ENCODE data around the gene LRRC47. TPM values are rescaled to one million over a fixed set of nuclear protein-coding genes. Genes with fewer than 3 reads are reported as not detected.

Gene LRRC47
- total RNA-seq, 1 experiment from 2014 or later = 65.1 TPM

GRCh38 chr1:3775490-3776230 is 20.6 kb downstream of the LRRC47 start:
- no peak overlapping the region for H2BK12ac ChIP-seq (ENCODE audit: insufficient read length, low read depth, low read length)
- H3K27ac ChIP-seq (ENCODE audit: insufficient read length, low read depth, low read length) = no peak overlapping the region
- H3K14ac ChIP-seq (ENCODE audit: insufficient read depth, low read length) = no peak overlapping the region; the same call in 1 of the 2 replicates
- H3K27ac Mint-ChIP-seq = no peak overlapping the region; a peak in 1 of 7 replicates
- no peak overlapping the region for H2BK15ac ChIP-seq (ENCODE audit: low read depth, low read length)
- no CpG with 5 or more reads among the region's 27 CpGs for WGBS (ENCODE audit: extremely low coverage, insufficient read length, low lambda C conversion rate)
- no peaks in the 10 kb centered on the region for H3K79me1 ChIP-seq (ENCODE audit: insufficient read depth, low read depth, low read length, poor library complexity, severe bottlenecking)
- H3K4me1 Mint-ChIP-seq = peaks cover 12 to 28% of the 10 kb centered on the region in 2 experiments
- H3K23ac ChIP-seq (ENCODE audit: insufficient read length, low read depth, low read length) = no peak overlapping the region
- peaks cover 14 to 18% (median 16%) of the 10 kb centered on the region in 3 experiments for H3K36me3 Mint-ChIP-seq (ENCODE audit: insufficient read depth in 1 of 3, low read depth in 3 of 3)
- H3K9me3 Mint-ChIP-seq = no peaks in the 10 kb centered on the region
- H4K20me1 ChIP-seq (ENCODE audit: control insufficient read depth, insufficient read depth, insufficient read length) = no peaks in the 10 kb centered on the region
- H3T11ph ChIP-seq (ENCODE audit: low read length) = no peak overlapping the region
- no peak overlapping the region for H3K4me2 ChIP-seq (ENCODE audit: insufficient read depth, insufficient read length, low read length)
- H4K8ac ChIP-seq (replicated peaks; ENCODE audit: insufficient read length, low read depth, low read length) = no peak overlapping the region
- H3K4ac ChIP-seq (ENCODE audit: low read depth, low read length) = no peak overlapping the region
- DNase-seq = peak; percentile 86
- H2AK5ac ChIP-seq (ENCODE audit: insufficient read length, low read length) = no peak overlapping the region
- H3K18ac ChIP-seq (ENCODE audit: insufficient read length, low read depth, low read length) = no peak overlapping the region
- no peaks in the 10 kb centered on the region for H3K79me2 ChIP-seq (ENCODE audit: insufficient read depth, low read length)
- no peak overlapping the region for H2BK5ac ChIP-seq (ENCODE audit: insufficient read length, low read length)
- TF ChIP-seq, protein P1, sequence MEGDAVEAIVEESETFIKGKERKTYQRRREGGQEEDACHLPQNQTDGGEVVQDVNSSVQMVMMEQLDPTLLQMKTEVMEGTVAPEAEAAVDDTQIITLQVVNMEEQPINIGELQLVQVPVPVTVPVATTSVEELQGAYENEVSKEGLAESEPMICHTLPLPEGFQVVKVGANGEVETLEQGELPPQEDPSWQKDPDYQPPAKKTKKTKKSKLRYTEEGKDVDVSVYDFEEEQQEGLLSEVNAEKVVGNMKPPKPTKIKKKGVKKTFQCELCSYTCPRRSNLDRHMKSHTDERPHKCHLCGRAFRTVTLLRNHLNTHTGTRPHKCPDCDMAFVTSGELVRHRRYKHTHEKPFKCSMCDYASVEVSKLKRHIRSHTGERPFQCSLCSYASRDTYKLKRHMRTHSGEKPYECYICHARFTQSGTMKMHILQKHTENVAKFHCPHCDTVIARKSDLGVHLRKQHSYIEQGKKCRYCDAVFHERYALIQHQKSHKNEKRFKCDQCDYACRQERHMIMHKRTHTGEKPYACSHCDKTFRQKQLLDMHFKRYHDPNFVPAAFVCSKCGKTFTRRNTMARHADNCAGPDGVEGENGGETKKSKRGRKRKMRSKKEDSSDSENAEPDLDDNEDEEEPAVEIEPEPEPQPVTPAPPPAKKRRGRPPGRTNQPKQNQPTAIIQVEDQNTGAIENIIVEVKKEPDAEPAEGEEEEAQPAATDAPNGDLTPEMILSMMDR (conservative IDR thresholded peaks at IDR 0.05) = peak; percentile 71
- H3K4me3 Mint-ChIP-seq = peak overlapping the region in 1 of 2 experiments; percentile 35; a peak in 1 of 5 replicates
- H2BK120ac ChIP-seq (ENCODE audit: low read depth, low read length, poor library complexity, severe bottlenecking) = no peak overlapping the region
- H4K5ac ChIP-seq (ENCODE audit: insufficient read length, low read depth, low read length) = no peak overlapping the region
- peaks cover 11% of the 10 kb centered on the region for H3K23me2 ChIP-seq (ENCODE audit: insufficient read length, low read depth, low read length, poor library complexity, severe bottlenecking)
- H2BK20ac ChIP-seq (ENCODE audit: low read depth, low read length, poor library complexity, severe bottlenecking) = no peak overlapping the region
- H3K27me3 Mint-ChIP-seq (ENCODE audit: low read depth) = peaks cover 10% of the 10 kb centered on the region
- no peak overlapping the region for H4K91ac ChIP-seq (ENCODE audit: insufficient read length, low read depth, low read length)
- H3K9me3 ChIP-seq (ENCODE audit: control insufficient read depth, low read depth, low read length) = no peaks in the 10 kb centered on the region
- H3K27me3 ChIP-seq (ENCODE audit: insufficient read depth, low read length) = no peaks in the 10 kb centered on the region
- no peak overlapping the region for H3K56ac ChIP-seq (ENCODE audit: insufficient read length, low read depth, low read length)
- H3K4me1 ChIP-seq (ENCODE audit: insufficient read depth, low read length) = no peaks in the 10 kb centered on the region; the same call in 1 of the 2 replicates
- no peak overlapping the region for H3K9ac ChIP-seq (ENCODE audit: extremely low read depth, insufficient read length, low read length)
- no peak overlapping the region for H2AFZ ChIP-seq (ENCODE audit: low read length)
